Breast epithelium (tissue), 4 donors: ENCODE data around the gene C4orf46. TPM values are rescaled to one million over a fixed set of nuclear protein-coding genes. Genes with fewer than 3 reads are reported as not detected.

ENCODE experiments used
- DNase-seq, 2 donors: peaks; one replicate each; pipeline ENCODE4 v3.0.0-alpha.2; 2019; ENCODE audit warnings: low spot score in 2 of 2
- H3K27ac ChIP-seq, 2 donors: fragments of 200-600 bp; sonication (generic) in 1 of 2; one replicate each; pipeline ENCODE4 v1.5.1; 2016 to 2019; ENCODE audit warnings: mild to moderate bottlenecking in 1 of 2
- H3K27me3 ChIP-seq, 2 donors: fragments of 200-600 bp; sonication (generic) in 1 of 2; one replicate each; pipeline versions ENCODE4 v1.5.1 to v1.6.0; 2017 to 2019; ENCODE audit warnings: control low read depth in 1 of 2, mild to moderate bottlenecking in 1 of 2
- H3K36me3 ChIP-seq: fragments of 200-600 bp; one replicate; pipeline ENCODE4 v1.5.1; 2019
- H3K4me1 ChIP-seq, 2 donors: fragments of 200-600 bp; sonication (generic); one replicate each; pipeline ENCODE4 v1.5.1; 2016 to 2019; ENCODE audit warnings: control low read depth in 1 of 2
- H3K4me3 ChIP-seq, 3 donors: fragments of 200-600 bp; sonication (generic); 1 replicate in 2 of 3; 2 replicates in 1 of 3; pipeline ENCODE4 v1.5.1; 2016 to 2019; ENCODE audit warnings: mild to moderate bottlenecking in 3 of 3, moderate library complexity in 2 of 3
- H3K9me3 ChIP-seq, 2 donors: fragments of 200-600 bp; sonication (generic) in 1 of 2; one replicate each; pipeline ENCODE4 v1.5.1; 2016 to 2019; ENCODE audit warnings: control low read depth in 1 of 2
- POLR2A ChIP-seq: fragments of 450-650 bp; IDR thresholded peaks from one replicate; pipeline ENCODE4 v1.6.1; 2016; ENCODE audit warnings: antibody characterized with exemption, mild to moderate bottlenecking, moderate library complexity
- POLR2AphosphoS5 ChIP-seq, 3 donors: sonication (generic); formaldehyde crosslinking; IDR thresholded peaks; one replicate each; pipeline ENCODE4 v1.6.1; 2017; ENCODE audit warnings: antibody characterized with exemption in 3 of 3
- intact Hi-C: fragments of 100-400 bp; cut with DNase I; formaldehyde crosslinking; loops from one replicate; pipeline ENCODE4 v1.15.1; 2023; ENCODE audit warnings: low total_unique reads
- total RNA-seq, 3 donors: library from RNA; depleted of rRNA; stranded (reverse); fragments of >200 nt; gene quantifications; one replicate each; pipeline ENCODE4 v1.1.0, GENCODE V29; 2016
- TF ChIP-seq, protein P1 (sequence below), 3 donors: fragments of 450-650 bp; IDR thresholded peaks; one replicate each; pipeline ENCODE4 v1.5.1; 2016 to 2017; ENCODE audit warnings: antibody characterized with exemption in 3 of 3, mild to moderate bottlenecking in 3 of 3, moderate library complexity in 3 of 3

Gene C4orf46
- total RNA-seq, 3 donors from 2014 or later: 3.3 to 6.1 (median 5.4) TPM

DNA sequence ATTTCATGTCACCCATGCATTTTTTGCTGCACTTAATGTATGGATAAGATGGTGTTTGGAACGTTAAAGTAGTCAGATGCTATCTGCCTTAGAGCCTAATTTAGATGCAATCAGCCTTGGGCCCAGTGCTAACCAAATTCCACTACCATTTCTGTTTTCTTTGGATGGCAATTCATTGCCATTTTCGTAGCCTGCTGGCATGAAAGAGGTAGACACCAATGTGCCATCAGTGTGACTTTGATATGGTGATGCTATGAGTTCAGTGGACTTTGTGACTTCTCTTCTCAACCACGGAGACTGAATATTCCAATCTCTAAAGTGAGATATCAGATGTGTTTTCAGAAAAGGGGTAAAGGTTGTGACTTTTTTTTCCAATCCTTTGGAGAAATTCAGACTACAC is 1.9 kb upstream of the C4orf46 start:
- intact Hi-C loops: no loop called here
- H3K4me3 ChIP-seq: no peak overlapping the region
- H3K27ac ChIP-seq: no peak overlapping the region
- no peaks in the 10 kb centered on the region for H3K27me3 ChIP-seq
- H3K4me1 ChIP-seq: peaks cover 3 to 4% of the 10 kb centered on the region in 2 donors
- no peaks in the 10 kb centered on the region for H3K9me3 ChIP-seq
- TF ChIP-seq, protein P1, sequence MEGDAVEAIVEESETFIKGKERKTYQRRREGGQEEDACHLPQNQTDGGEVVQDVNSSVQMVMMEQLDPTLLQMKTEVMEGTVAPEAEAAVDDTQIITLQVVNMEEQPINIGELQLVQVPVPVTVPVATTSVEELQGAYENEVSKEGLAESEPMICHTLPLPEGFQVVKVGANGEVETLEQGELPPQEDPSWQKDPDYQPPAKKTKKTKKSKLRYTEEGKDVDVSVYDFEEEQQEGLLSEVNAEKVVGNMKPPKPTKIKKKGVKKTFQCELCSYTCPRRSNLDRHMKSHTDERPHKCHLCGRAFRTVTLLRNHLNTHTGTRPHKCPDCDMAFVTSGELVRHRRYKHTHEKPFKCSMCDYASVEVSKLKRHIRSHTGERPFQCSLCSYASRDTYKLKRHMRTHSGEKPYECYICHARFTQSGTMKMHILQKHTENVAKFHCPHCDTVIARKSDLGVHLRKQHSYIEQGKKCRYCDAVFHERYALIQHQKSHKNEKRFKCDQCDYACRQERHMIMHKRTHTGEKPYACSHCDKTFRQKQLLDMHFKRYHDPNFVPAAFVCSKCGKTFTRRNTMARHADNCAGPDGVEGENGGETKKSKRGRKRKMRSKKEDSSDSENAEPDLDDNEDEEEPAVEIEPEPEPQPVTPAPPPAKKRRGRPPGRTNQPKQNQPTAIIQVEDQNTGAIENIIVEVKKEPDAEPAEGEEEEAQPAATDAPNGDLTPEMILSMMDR (IDR thresholded peaks at IDR 0.05): no peak
- no peaks in the 10 kb centered on the region for H3K36me3 ChIP-seq
- DNase-seq: no peak

DNA sequence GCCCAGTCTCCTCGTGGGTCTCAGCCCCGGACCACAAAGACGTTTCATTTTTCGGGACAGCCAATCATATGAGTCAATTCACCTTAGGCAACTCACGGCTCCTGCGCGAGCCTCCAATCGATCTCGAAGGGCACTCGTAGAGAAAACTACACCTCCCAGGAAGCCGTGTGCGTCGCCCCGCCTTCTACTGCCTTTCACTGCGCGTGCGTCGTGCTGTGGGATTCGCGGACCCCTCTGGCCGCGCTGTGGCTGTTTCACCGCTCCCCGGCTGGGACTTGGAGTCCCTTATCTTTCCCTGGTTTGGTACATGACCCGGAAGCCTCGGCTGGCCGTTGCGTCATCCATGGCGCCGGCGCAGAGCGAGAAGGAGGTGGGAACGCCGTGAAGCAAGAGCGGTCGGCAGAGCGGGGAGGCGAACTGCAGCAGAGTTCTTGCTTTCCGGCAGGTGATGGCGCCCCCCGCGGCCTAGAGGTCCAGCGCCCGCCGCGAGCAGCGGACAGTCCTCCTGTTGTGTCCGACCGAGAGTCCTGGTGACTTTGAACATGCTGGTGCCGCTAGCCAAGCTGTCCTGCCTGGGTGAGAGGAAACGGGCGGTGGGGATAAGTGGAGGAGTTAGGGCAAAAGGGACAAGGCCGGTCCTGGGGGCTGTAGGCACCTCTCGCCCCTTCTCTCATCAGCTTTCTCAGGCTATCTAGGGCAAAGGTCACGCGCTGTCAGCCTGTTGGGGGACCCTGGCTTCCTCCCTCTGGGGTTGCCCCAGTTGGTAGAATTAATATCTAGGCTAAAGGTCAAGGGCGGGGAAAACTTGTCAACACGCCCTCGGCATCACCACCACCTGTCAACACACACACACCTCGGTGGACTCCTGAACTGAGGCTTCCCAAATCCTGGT is 474 bp upstream of the C4orf46 start, which contains the start of gene ETFDH:
ETFDH (plus strand) TSS at position 382 of the 892 bp plus-strand sequence; CDS start at position 543, 161 bp downstream.
- Histone ChIP-seq H3K9me3 (no peaks in the 10 kb centered on the region), H3K27ac (peak within 1 kb of the TSS; percentile 98 to 100), H3K4me3 (peak within 1 kb of the TSS; percentile 73 to 97 (median 87)), H3K36me3 (no peaks in the 10 kb centered on the region), H3K4me1 (peaks cover 3 to 4% of the 10 kb centered on the region in 2 donors), H3K27me3 (no peaks in the 10 kb centered on the region)
- intact Hi-C loops: no loop called here
- DNase-seq: peak; percentile 96 to 98
- TF ChIP-seq, protein P1 (IDR thresholded peaks at IDR 0.05): peak; percentile 30 to 65 (median 63)
- peak; percentile 59 for TF ChIP-seq POLR2A
- peak; percentile 94 to 95 (median 95) for TF ChIP-seq POLR2AphosphoS5 (IDR thresholded peaks at IDR 0.05)

DNA sequence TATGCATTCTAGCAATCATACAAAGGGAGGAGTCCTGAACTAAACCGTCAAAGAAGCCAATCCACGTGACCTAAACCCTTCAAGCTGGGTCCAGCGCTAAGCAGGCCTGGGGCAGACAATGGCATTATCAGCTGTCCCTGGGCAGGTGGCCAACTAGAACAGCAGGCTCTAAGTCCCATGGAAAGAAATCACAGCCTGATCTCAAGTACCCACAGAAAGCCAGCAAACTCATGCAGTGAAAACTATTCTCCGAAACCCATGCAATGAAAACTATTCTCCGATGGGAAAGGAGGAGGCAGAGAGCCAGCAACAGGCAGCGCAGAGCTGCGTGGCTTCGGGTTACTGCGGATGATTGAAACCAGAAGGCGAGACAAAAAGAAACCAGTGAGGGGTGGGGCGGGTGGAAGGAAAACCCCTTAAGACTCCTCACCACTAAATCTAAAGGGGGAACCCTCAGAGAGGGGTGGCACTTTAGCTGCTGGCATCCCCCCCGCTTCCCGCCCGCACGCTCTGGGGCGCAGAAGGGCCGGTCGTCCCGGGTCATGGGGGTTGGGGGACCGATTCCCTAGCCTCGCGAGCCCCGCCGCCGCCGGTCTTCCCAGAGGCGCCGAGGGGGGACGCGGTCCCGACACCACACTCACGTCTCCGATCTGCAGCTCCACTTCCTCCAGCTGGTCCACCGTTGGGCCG is 567 bp downstream of the C4orf46 start:
- Histone ChIP-seq H3K36me3 (no peaks in the 10 kb centered on the region), H3K27ac (peak overlapping the region; percentile 98 to 100), H3K4me3 (peak overlapping the region; percentile 73 to 97 (median 87)), H3K4me1 (peaks cover 3 to 4% of the 10 kb centered on the region in 2 donors), H3K9me3 (no peaks in the 10 kb centered on the region), H3K27me3 (no peaks in the 10 kb centered on the region)
- intact Hi-C loops: no loop called here
- peak in 1 of 2 donors; percentile 53 for DNase-seq
- TF ChIP-seq, protein P1 (IDR thresholded peaks at IDR 0.05): no peak
- no peak for TF ChIP-seq POLR2AphosphoS5 (IDR thresholded peaks at IDR 0.05)
- TF ChIP-seq POLR2A: no peak

DNA sequence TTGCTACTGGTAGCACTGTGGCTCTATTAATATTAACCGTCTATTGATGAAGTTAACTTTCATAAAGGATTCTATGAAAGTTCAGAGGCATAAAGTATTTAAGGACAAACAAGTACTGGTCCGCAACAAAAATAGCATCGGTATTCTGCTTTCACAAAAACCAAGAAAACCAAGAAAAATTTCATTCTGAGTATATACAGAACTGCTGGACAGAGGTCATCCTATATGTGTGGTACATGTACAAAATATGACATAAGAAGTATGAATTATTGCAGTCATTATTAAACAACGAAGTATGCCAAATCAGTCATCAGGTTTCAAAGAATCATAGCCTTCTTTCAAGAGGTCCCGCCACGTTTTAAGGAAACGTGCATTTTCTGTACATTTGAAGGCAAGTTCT is 2.4 kb downstream of the C4orf46 start:
- H3K4me1 ChIP-seq: peaks cover 3 to 4% of the 10 kb centered on the region in 2 donors
- intact Hi-C loops: no loop called here
- no peak for TF ChIP-seq POLR2AphosphoS5 (IDR thresholded peaks at IDR 0.05)
- TF ChIP-seq, protein P1 (IDR thresholded peaks at IDR 0.05): no peak
- TF ChIP-seq POLR2A: no peak
- H3K27ac ChIP-seq: no peak overlapping the region
- H3K27me3 ChIP-seq: no peaks in the 10 kb centered on the region
- no peaks in the 10 kb centered on the region for H3K36me3 ChIP-seq
- no peak for DNase-seq
- H3K9me3 ChIP-seq: no peaks in the 10 kb centered on the region
- H3K4me3 ChIP-seq: no peak overlapping the region
